Measurements from ENCODE around the gene SRRM4.

The SRRM4 gene

DNA sequence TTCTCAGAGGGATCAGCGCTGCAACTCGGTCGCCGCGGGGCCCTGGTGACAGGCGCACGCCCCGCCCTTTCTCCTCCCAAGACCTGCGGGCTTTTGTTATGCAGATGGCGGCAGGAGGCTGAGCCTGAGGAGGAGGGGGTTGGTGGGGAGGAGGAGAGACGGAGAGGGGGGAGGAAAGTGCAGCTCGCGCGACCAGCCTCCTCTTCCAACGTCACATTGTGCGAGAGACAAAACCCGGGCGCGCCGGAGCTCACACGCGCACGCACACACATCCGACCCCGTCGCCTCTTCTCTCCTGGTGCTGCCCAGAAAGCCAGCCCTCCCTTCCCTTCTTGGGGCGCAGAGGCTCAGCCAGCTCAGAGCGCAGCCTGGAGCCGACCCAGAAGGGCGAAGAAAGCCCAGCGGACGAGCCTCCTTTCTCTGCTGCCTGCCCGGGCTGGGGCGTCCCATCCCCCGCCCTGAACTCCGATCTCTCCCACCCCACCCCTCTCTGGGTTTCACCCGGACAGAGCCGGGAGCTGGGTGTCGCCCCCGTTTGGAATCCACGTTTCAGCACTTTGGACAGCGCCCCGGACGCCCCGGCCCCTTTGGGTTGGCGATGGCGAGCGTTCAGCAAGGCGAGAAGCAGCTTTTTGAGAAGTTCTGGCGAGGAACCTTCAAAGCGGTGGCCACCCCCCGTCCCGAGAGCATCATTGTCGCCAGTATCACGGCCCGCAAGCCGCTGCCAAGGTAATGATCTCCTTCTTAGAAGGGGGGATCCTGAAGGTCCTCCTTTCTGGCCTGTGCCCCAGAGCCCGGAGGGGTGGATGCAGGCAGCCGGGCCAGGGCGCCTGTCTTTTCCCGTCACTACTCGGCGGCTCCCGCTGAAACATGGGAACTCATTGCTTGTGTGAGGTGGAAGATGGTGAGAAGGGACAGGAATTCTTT is at the start of gene SRRM4:
SRRM4 (plus strand) TSS at position 257 of the 927 bp plus-strand sequence; CDS start at position 599, 342 bp downstream.
- H3K4me3 ChIP-seq (ENCODE audit: low read length) = no peak within 1 kb of the TSS
- peaks cover 9% of the 10 kb centered on the region for H3K27me3 ChIP-seq (ENCODE audit: control insufficient read depth, insufficient read depth, low read length)
- no peak within 1 kb of the TSS for H3K27ac ChIP-seq (ENCODE audit: low read depth, low read length)
- H3K4me1 ChIP-seq (ENCODE audit: control insufficient read depth, insufficient read depth, low read length) = no peaks in the 10 kb centered on the region
- H3K36me3 ChIP-seq (ENCODE audit: control insufficient read depth, insufficient read depth, low read length) = no peaks in the 10 kb centered on the region
- no peak within 1 kb of the TSS for H3K9ac ChIP-seq (ENCODE audit: low read length)

GRCh38 chr12:118946256-118946655 is 35.1 kb upstream of the SRRM4 start:
- Histone ChIP-seq H3K9ac (ENCODE audit: low read length) (no peak overlapping the region), H3K4me3 (ENCODE audit: low read length) (no peak overlapping the region), H3K36me3 (ENCODE audit: control insufficient read depth, insufficient read depth, low read length) (no peaks in the 10 kb centered on the region), H3K27me3 (ENCODE audit: control insufficient read depth, insufficient read depth, low read length) (no peaks in the 10 kb centered on the region), H3K27ac (ENCODE audit: low read depth, low read length) (no peak overlapping the region), H3K4me1 (ENCODE audit: control insufficient read depth, insufficient read depth, low read length) (no peaks in the 10 kb centered on the region)

- Histone ChIP-seq H3K36me3 (ENCODE audit: control insufficient read depth, insufficient read depth, low read length) (no peaks in the 10 kb centered on the region), H3K27me3 (ENCODE audit: control insufficient read depth, insufficient read depth, low read length) (no peaks in the 10 kb centered on the region), H3K4me1 (ENCODE audit: control insufficient read depth, insufficient read depth, low read length) (no peaks in the 10 kb centered on the region)
Measured at GRCh38 chr12:118958520-118958919, 22.8 kb upstream of the SRRM4 start.

GRCh38 chr12:118959348-118959747 is 22.0 kb upstream of the SRRM4 start:
- no peaks in the 10 kb centered on the region for H3K27me3 ChIP-seq (ENCODE audit: control insufficient read depth, insufficient read depth, low read length)
- H3K36me3 ChIP-seq (ENCODE audit: control insufficient read depth, insufficient read depth, low read length) = no peaks in the 10 kb centered on the region
- H3K27ac ChIP-seq (ENCODE audit: low read depth, low read length) = no peak overlapping the region
- H3K9ac ChIP-seq (ENCODE audit: low read length) = no peak overlapping the region
- H3K4me1 ChIP-seq (ENCODE audit: control insufficient read depth, insufficient read depth, low read length) = no peaks in the 10 kb centered on the region
- no peak overlapping the region for H3K4me3 ChIP-seq (ENCODE audit: low read length)

More at GRCh38 chr12:118958520-118958919, 22.8 kb upstream of the SRRM4 start:
- no peak overlapping the region for H3K27ac ChIP-seq (ENCODE audit: low read depth, low read length)
- H3K4me3 ChIP-seq (ENCODE audit: low read length) = no peak overlapping the region
- H3K9ac ChIP-seq (ENCODE audit: low read length) = no peak overlapping the region

GRCh38 chr12:118959985-118960560 is 21.3 kb upstream of the SRRM4 start:
- Histone ChIP-seq H3K9ac (ENCODE audit: low read length) (no peak overlapping the region), H3K36me3 (ENCODE audit: control insufficient read depth, insufficient read depth, low read length) (no peaks in the 10 kb centered on the region), H3K4me3 (ENCODE audit: low read length) (no peak overlapping the region), H3K4me1 (ENCODE audit: control insufficient read depth, insufficient read depth, low read length) (no peaks in the 10 kb centered on the region), H3K27me3 (ENCODE audit: control insufficient read depth, insufficient read depth, low read length) (no peaks in the 10 kb centered on the region), H3K27ac (ENCODE audit: low read depth, low read length) (no peak overlapping the region)

DNA sequence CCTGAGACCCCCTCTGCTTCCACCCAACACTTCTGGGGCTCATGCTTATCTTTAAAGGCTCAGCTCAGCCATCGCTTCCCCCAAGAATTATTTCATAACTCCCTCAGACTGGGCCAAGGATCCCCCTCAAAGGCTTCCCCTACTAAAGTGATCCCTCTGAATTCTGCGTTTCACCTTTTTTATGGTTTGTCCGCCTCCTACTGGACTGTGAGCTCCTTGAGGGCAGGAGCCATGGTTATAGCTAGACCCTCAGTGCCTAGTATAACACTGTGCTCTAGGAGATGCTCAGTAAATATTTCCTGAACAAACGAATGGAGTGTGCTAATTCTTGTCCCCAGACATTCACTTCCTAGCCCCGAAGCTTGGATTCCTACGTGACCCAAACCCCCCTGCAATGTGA is 20.5 kb upstream of the SRRM4 start:
- no peaks in the 10 kb centered on the region for H3K36me3 ChIP-seq (ENCODE audit: control insufficient read depth, insufficient read depth, low read length)
- no peaks in the 10 kb centered on the region for H3K27me3 ChIP-seq (ENCODE audit: control insufficient read depth, insufficient read depth, low read length)
- H3K27ac ChIP-seq (ENCODE audit: low read depth, low read length) = no peak overlapping the region
- H3K4me3 ChIP-seq (ENCODE audit: low read length) = no peak overlapping the region
- no peaks in the 10 kb centered on the region for H3K4me1 ChIP-seq (ENCODE audit: control insufficient read depth, insufficient read depth, low read length)
- no peak overlapping the region for H3K9ac ChIP-seq (ENCODE audit: low read length)

- H3K9ac ChIP-seq (ENCODE audit: low read length) = no peak overlapping the region
- H3K4me1 ChIP-seq (ENCODE audit: control insufficient read depth, insufficient read depth, low read length) = no peaks in the 10 kb centered on the region
Measured at GRCh38 chr12:118964988-118965387, 16.4 kb upstream of the SRRM4 start.

DNA sequence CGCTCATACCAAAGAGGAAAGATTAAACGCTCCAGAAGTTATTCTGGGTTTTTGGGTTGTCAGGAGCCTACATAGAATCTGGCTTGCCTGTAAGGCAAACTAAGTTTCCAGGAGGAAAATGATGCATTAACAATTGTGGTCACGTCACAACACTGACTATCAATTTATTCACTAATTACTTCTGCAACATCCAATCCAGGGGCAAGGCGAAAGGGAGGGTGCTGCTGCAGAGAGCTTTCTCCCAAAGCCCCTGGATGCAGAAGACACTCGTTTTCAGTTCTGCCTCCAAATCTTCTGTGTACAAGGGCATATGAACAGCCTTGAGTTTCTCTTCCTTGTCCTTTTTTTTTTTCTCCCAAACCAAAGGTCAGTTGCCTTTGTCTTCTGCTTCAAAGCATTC is 10.5 kb upstream of the SRRM4 start:
- no peaks in the 10 kb centered on the region for H3K4me1 ChIP-seq (ENCODE audit: control insufficient read depth, insufficient read depth, low read length)
- no peaks in the 10 kb centered on the region for H3K36me3 ChIP-seq (ENCODE audit: control insufficient read depth, insufficient read depth, low read length)
- no peaks in the 10 kb centered on the region for H3K27me3 ChIP-seq (ENCODE audit: control insufficient read depth, insufficient read depth, low read length)
- no peak overlapping the region for H3K9ac ChIP-seq (ENCODE audit: low read length)
- H3K27ac ChIP-seq (ENCODE audit: low read depth, low read length) = no peak overlapping the region
- H3K4me3 ChIP-seq (ENCODE audit: low read length) = no peak overlapping the region

More at GRCh38 chr12:118964988-118965387, 16.4 kb upstream of the SRRM4 start:
- H3K4me3 ChIP-seq (ENCODE audit: low read length) = no peak overlapping the region
- H3K36me3 ChIP-seq (ENCODE audit: control insufficient read depth, insufficient read depth, low read length) = no peaks in the 10 kb centered on the region
- H3K27ac ChIP-seq (ENCODE audit: low read depth, low read length) = no peak overlapping the region
- no peaks in the 10 kb centered on the region for H3K27me3 ChIP-seq (ENCODE audit: control insufficient read depth, insufficient read depth, low read length)

GRCh38 chr12:118972982-118973381 is 8.4 kb upstream of the SRRM4 start:
- H3K9ac ChIP-seq (ENCODE audit: low read length) = no peak overlapping the region
- no peak overlapping the region for H3K4me3 ChIP-seq (ENCODE audit: low read length)
- H3K4me1 ChIP-seq (ENCODE audit: control insufficient read depth, insufficient read depth, low read length) = no peaks in the 10 kb centered on the region
- H3K27ac ChIP-seq (ENCODE audit: low read depth, low read length) = no peak overlapping the region
- no peaks in the 10 kb centered on the region for H3K36me3 ChIP-seq (ENCODE audit: control insufficient read depth, insufficient read depth, low read length)
- no peaks in the 10 kb centered on the region for H3K27me3 ChIP-seq (ENCODE audit: control insufficient read depth, insufficient read depth, low read length)

GRCh38 chr12:118979763-118980406 is 1.5 kb upstream of the SRRM4 start:
- Histone ChIP-seq H3K27me3 (ENCODE audit: control insufficient read depth, insufficient read depth, low read length) (peaks cover 9% of the 10 kb centered on the region), H3K4me3 (ENCODE audit: low read length) (no peak overlapping the region), H3K36me3 (ENCODE audit: control insufficient read depth, insufficient read depth, low read length) (no peaks in the 10 kb centered on the region), H3K9ac (ENCODE audit: low read length) (no peak overlapping the region), H3K4me1 (ENCODE audit: control insufficient read depth, insufficient read depth, low read length) (no peaks in the 10 kb centered on the region), H3K27ac (ENCODE audit: low read depth, low read length) (no peak overlapping the region)

GRCh38 chr12:118980407-118981014 is 830 bp upstream of the SRRM4 start:
- H3K27me3 ChIP-seq (ENCODE audit: control insufficient read depth, insufficient read depth, low read length) = peaks cover 9% of the 10 kb centered on the region
- H3K4me3 ChIP-seq (ENCODE audit: low read length) = no peak overlapping the region
- H3K4me1 ChIP-seq (ENCODE audit: control insufficient read depth, insufficient read depth, low read length) = no peaks in the 10 kb centered on the region
- H3K36me3 ChIP-seq (ENCODE audit: control insufficient read depth, insufficient read depth, low read length) = no peaks in the 10 kb centered on the region
- H3K27ac ChIP-seq (ENCODE audit: low read depth, low read length) = no peak overlapping the region
- no peak overlapping the region for H3K9ac ChIP-seq (ENCODE audit: low read length)

DNA sequence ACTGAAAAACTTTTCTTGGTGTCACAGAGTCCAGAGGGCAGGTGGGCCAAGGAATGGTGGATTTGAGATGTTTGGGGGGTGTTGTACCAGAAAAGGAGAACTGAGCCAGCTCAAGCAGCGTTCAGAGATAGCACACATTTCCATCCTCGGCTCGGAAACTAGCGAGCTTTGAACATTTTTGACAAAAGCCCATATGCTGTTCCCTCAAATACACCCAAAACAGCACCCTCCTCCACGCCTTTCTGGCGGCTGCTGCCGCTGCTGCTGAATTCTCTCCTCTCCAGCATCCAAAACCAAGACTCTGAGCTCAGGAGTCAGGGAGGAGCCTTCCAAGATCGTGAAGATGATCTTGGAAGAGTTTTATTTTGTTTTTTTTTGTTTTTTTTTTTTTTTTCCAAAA is 961 bp downstream of the SRRM4 start:
- Histone ChIP-seq H3K27me3 (ENCODE audit: control insufficient read depth, insufficient read depth, low read length) (peaks cover 9% of the 10 kb centered on the region), H3K27ac (ENCODE audit: low read depth, low read length) (no peak overlapping the region), H3K4me3 (ENCODE audit: low read length) (no peak overlapping the region), H3K36me3 (ENCODE audit: control insufficient read depth, insufficient read depth, low read length) (no peaks in the 10 kb centered on the region), H3K4me1 (ENCODE audit: control insufficient read depth, insufficient read depth, low read length) (no peaks in the 10 kb centered on the region), H3K9ac (ENCODE audit: low read length) (no peak overlapping the region)

Data from rectal smooth muscle tissue (tissue), 1 donor.